Measurements from ENCODE around the gene TMEM91. TPM values are rescaled to one million over a fixed set of nuclear protein-coding genes. Genes with fewer than 3 reads are reported as not detected.
"Not testable (repeated sequence)": the region's sequence is repeated elsewhere in the genome, so short reads cannot be mapped to it uniquely, and the experiment has no call there.

The TMEM91 gene
- polyA plus RNA-seq, 3 donors: 13.2 to 27.3 (median 13.6) TPM

DNA sequence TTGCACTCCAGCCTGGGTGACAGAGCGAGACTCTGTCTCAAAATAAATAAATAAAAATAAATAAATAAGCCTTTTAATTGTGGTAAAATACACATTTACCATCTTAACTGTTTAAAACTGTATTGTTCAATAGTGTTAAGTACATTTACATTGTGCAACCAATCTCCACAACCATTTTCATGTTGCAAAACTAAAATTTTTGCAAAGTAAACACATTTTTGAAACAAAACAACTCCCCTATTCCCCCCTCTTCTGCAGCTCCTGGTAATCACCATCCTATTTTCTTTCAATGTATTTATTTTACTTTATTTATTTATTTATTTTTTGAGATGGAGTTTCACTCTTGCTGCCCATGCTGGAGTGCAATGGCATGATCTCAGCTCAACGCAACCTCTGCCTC, 6.6 kb upstream of the TMEM91 start:
- no peak for DNase-seq (ENCODE audit: extremely low read depth in 1 of 11, low read depth in 9 of 11, low spot score in 4 of 11)

DNA sequence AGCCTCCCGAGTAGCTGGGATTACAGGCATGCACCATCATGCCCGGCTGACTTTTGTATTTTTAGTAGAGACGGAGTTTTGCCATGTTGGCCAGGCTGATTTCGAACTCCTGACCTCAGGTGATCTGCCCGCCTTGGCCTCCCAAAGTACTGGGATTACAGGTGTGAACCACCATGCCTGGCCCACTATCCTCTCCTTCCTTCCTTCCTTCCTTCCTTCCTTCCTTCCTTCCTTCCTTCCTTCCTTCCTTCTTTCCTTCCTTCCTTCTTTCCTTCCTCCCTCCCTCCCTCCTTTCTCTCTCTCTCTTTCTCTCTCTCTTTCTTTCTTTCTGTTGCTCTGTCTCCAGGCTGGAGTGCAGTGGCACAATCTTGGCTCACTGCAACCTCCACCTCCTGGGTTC, 5.2 kb upstream of the TMEM91 start:
- DNase-seq (ENCODE audit: extremely low read depth in 1 of 11, low read depth in 9 of 11, low spot score in 4 of 11): not testable (repeated sequence)

DNA sequence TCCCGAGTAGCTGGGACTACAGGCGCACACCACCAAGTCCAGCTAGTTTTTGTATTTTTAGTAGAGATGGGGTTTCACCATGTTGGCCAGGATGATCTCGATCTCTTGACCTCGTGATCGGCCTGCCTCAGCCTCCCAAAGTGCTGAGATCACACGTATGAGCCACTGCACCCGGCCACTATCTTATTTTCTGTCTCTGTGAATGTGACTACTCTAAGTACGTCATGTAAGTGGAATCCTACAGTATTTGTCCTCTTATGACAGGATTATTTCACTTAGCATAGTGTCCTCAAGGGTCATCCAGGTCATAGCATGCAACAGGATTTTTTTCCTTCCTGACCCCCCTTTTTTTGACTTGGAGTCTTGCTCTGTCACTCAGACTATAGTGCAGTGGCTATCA, 4.8 kb upstream of the TMEM91 start:
- DNase-seq (ENCODE audit: extremely low read depth in 1 of 11, low read depth in 9 of 11, low spot score in 4 of 11): no peak

DNA sequence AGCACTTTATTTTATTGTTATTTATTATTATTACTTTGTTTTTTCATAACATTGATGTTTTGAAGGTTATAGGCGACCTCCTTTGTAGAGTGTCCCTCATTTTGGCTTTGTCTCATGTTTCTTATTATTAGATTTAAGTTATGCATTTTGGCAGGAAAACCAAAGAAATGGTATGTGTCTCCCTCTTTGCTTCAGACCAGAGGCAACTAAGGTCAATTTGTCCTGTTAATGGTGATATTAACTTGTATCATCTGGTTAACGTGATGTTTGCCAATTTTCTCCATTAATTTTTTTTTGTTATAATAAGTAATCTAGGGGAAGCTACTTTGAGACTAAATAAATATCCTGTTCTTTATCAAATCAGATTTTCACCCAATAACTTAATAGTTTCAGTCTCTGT, 3.8 kb upstream of the TMEM91 start:
- DNase-seq (ENCODE audit: extremely low read depth in 1 of 11, low read depth in 9 of 11, low spot score in 4 of 11): no peak

DNA sequence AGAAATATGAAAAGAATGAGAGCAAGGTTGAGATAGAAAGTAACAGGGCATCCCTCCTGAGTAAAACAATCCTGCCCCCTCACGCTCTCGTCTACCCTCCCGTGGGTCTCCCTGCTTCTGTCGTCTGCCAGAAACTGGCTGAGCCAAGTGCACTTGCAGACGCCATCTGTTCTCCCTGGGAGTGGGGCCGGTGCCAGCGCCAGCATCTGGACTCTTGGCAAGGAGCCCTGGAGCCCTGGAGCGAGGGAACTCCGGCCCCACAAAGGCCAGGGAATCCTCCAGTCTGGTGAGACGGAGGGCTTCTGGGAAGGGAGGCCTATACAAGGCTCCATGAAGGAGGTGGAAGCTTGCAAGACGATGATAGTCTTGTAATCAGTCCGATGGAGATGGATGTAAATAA, 2.3 kb upstream of the TMEM91 start:
- peak in 1 of 11 donors; percentile 43 for DNase-seq (ENCODE audit: extremely low read depth in 1 of 11, low read depth in 9 of 11, low spot score in 4 of 11)

DNA sequence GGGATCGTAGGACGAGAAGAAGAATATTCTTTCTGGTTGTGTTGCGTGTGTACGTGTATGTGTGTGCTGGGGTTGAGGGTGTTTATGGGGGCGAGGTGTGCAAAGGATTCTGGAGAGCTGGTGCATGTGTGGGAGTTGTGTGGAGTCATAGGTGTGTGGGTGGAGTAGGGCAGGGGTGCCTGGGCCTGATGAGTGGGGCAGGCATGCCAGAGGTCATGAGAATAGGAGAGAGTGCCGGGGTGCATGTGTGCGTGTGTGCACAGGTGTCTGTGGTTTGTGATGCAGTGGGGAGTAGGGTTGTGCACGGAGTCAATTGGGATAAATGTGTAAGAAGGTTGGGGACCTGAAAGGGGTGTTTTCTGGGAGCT, 649 bp downstream of the TMEM91 start:
- DNase-seq (ENCODE audit: extremely low read depth in 1 of 11, low read depth in 9 of 11, low spot score in 4 of 11): no peak

DNA sequence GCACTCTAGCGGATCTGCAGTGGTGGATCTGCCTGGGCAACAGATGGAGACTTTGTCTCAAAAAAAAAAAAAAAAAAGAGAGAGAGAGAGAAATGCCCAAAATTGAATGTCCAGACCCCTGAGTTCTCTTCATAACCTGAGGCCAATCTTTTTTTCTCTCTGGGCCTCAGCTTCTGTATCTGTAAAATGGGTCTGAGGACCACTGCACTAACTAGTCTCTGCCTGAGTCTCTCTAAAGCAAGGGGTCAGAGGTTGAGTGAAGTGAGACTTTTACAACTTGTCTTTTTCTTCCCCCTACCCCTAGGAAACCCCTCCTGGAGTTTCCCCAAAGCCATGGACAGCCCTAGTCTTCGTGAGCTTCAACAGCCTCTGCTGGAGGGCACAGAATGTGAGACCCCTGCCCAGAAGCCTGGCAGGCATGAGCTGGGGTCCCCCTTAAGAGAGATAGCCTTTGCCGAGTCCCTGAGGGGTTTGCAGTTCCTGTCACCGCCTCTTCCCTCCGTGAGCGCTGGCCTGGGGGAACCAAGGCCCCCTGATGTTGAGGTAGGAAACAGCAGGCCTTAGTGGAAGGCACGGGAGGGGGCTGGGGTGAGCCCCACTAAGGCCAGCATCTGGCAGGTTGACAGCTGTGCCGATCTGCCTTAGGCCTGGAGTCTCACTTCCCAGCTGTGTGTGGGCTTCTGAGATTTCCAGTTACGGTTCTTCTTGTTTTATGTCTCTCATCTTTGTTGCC, 1.8 kb downstream of the TMEM91 start:
- no peak for DNase-seq (ENCODE audit: extremely low read depth in 1 of 11, low read depth in 9 of 11, low spot score in 4 of 11)

DNA sequence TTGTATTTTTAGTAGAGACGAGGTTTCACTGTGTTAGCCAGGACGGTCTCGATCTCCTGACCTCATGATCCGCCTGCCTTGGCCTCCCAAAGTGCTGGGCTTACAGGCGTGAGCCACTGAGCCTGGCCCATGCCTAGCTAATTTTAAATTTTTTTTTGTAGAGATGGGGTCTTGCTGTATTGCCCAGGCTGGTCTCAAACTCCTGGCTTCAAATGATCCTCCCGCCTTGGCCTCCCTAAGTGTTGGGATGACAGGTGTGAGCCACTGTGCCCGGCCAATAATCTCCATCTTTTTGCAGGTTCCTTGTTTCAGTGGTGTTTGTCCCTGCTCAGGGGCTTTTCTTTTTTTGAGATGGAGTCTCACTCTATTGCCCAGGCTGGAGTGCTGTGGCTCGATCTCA, 5.2 kb downstream of the TMEM91 start:
- DNase-seq (ENCODE audit: extremely low read depth in 1 of 11, low read depth in 9 of 11, low spot score in 4 of 11): not testable (repeated sequence)

DNA sequence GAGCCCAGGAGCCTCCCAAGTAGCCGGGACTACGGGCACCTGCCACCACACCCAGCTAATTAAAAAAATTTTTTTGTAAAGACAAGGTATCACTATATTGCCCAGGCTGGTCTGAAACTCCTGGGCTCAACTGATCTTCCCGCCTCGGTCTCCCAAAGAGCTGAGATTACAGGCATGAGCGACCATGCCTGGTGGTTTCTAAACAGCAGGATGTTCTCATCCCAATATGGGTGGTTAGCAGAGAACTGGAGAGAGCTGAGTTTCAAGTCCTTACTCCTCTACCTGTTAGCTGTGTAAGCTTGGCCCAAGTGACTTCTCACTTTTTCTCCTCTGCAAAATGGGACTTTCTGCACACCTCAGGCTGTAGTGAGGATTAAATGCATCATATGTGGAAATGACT, 8.0 kb downstream of the TMEM91 start:
- no peak for DNase-seq (ENCODE audit: extremely low read depth in 1 of 11, low read depth in 9 of 11, low spot score in 4 of 11)

DNA sequence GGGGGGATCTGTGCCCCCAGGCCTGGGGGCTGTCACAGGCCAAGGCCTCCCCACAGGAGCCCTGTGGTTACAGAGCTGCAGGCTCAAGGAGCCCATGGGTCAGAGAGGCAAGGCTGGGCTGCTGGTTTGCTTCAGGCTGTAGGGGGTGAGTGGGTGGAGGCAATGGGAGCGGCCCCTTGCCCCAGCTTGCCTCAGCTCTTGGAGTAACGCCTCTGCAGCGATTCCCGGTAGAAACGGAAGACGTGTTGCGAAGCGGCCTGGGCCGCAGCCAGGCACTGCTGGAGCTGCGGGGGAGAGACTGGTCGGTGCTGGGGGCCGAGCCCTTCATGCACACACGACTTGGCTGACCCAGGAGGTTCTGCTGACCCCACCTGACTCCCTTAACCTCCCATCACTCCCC, 10.1 kb downstream of the TMEM91 start:
- DNase-seq (ENCODE audit: extremely low read depth in 1 of 11, low read depth in 9 of 11, low spot score in 4 of 11): no peak

DNA sequence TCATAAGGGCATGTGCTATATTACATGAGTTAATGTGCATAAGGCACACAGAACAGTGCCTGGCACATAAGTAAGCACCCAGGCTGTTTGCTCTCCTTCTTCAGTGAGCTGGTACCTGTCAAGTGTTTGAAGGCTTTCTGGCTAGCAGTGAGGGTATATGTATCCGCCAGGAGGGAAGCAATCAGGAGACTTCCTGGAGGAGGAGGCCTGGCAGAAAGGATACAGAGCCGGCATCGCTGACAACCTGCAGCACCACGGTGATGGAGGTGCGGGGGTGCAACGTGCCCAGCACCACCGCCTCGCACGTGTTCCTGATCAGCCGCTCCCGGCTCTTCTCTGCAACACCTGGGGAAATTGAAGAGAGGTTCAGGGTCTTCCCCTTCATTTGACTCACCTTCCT, 15.3 kb downstream of the TMEM91 start:
- DNase-seq (ENCODE audit: extremely low read depth in 1 of 11, low read depth in 9 of 11, low spot score in 4 of 11): no peak

DNA sequence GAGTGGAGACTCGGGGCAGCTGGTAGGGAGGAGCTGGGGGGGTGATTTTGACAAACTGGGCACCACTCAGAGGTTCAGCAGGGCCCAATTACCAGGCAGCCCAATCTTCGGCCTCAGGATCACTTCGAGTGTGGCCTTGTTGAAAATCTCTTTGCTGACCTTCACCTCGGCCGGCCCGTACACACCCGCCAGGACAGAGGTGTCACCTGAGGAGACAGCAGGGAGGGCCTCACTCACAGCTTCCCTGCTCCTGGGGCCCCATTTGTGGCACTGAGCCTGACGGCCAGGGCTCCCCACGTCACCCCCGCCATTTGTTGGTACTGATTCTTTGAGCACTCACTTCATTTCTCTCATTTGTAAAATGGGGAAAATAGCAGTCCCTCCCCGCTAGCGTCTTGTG, 16.4 kb downstream of the TMEM91 start:
- no peak for DNase-seq (ENCODE audit: extremely low read depth in 1 of 11, low read depth in 9 of 11, low spot score in 4 of 11)

DNA sequence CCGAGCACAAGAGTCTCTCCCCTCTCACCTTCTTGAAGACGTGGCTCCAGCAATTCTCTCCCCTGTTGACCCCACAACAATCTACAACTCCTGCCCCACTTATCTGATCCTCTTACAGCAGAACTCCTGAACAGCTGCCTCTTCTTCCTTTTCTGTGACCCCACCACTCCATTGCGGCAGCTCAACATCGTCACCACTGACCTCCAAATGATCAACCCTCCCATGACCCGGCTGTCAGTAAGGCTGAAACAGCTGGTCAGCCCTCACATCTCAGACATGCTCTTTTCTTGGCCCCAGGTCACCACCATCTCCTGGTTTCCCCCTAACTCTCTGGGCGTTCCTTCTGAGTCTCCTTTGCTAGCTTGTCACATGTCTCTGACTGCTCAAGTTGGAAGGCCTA, 19.0 kb downstream of the TMEM91 start:
- no peak for DNase-seq (ENCODE audit: extremely low read depth in 1 of 11, low read depth in 9 of 11, low spot score in 4 of 11)

DNA sequence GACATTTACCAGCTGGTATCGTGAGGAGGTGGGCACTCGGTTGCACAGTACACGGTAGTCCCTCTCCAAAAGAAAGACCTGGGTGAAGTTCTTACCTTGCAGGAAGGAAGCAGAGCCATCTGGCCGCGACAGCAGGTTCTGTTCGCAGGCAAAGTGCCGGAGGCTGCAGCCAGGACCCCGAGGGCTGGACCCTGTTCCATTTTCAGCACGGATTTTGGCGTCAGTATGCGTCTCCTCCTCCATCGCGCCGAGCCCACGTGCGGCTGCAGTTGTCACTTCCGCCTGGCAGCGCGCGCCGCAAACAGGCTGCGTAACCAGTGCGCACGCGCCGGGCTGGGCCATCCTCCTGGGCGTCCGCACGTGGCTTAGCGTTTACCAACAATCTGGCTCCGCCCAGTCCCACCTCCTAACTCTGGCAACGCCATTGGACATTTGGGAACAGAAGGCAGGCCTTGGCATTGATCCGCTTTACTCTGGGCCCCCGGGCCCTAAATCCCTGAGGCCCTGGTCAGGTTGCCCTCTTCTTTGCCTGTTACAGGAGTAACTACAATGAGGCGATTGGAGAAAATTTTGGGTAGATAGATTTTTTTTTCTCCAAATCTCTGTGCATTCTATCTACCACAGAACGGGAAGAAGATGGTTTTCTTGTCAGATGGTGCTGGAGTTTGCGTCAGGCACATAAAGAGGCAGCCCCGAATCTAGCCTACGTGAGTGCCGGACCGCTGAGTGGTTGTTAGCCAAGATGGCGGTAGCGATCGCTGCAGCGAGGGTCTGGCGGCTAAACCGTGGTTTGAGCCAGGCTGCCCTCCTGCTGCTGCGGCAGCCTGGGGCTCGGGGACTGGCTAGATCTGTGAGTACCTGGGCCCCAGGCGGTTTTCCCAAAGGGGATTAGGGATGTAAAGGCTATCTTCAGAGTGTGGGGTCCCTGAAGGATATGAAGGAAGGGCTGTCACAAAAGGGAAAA, 21.0 kb downstream of the TMEM91 start, which contains the start of the genes BCKDHA and EXOSC5:
TSS of gene BCKDHA (plus strand) at position 733 of the 964 bp plus-strand sequence. CDS start at position 743, 10 bp downstream.
TSS of gene EXOSC5 (minus strand) at position 274 of the 964 bp plus-strand sequence. CDS start at position 243, 31 bp downstream.
- peak; percentile 98 to 100 (median 100) for DNase-seq (ENCODE audit: extremely low read depth in 1 of 11, low read depth in 9 of 11, low spot score in 4 of 11)

DNA sequence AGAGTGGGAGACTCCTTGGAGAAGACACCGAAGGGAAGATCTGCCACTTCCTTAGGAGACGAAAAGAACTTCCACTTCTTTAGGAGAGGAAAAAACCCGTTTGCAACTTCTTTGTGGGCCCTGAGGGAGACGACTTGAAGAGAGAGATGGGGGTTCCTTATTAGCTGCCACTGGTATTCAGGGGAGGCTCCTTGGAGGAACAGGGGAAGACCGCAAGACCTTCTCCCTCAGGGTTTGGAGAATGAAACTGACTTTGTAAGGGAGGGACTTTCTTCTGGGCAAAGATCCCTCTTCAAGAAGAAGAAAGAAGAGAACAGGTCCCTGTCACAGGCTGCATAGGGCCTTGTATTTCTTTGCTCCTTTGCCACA, 21.7 kb downstream of the TMEM91 start:
- DNase-seq (ENCODE audit: extremely low read depth in 1 of 11, low read depth in 9 of 11, low spot score in 4 of 11): no peak

DNA sequence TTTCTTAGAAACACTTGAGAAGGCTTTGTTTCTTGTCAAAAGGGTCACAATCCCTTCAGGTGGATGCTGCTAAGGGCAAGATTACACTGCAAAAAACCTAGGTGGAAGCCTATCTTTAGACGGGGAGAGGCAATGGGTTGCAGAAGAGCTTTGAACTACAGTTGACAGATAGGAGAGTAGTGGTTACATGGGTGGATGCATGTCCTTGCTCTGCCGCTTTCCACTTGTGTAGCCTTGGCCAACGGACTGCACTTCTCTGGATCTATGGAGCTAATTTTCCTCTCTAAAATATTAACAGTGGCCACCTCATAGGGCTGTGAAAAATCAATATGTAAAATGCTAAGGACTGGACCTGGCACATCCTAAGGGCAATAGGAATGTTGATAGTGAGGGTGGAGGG, 22.3 kb downstream of the TMEM91 start:
- DNase-seq (ENCODE audit: extremely low read depth in 1 of 11, low read depth in 9 of 11, low spot score in 4 of 11): no peak

DNA sequence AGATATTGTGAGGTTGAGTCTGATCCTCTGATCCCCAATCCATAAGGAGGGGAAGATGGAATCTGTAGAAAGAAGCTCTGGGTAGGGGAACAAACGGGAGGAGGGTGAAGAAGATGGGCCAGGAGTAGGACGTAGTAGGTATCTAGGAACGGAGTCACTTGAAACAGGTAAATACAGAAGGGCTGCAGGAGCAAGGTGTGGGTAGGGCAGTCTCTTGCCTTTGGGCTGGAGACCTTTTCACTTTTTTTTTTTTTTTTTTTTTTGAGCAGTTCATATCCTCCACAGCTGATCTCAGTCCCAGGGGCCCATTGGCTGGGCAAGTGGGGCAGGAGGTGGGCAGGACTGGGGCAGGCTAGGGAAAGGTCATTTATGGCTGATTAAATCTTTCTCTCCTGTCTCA, 22.8 kb downstream of the TMEM91 start:
- no peak for DNase-seq (ENCODE audit: extremely low read depth in 1 of 11, low read depth in 9 of 11, low spot score in 4 of 11)

DNA sequence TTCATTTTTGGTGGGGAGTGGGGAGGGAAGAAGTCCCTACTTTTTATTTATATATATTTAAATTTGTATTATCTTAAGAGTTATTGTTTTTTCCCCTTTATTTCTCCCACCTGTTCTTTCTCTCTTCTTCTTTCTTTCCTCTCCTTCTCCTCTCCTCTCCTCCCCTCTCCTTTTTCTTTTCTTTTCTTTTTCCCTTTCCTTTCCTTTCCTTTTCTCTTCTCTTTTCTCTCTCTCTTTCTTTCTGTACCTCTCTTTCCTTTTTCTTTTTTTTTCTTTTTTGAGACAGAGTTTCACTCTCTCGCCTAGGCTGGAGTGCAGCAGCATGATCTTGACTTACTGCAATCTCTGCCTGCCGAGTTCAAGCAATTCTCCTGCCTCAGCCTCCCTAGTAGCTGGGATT, 23.2 kb downstream of the TMEM91 start:
- DNase-seq (ENCODE audit: extremely low read depth in 1 of 11, low read depth in 9 of 11, low spot score in 4 of 11): no peak

DNA sequence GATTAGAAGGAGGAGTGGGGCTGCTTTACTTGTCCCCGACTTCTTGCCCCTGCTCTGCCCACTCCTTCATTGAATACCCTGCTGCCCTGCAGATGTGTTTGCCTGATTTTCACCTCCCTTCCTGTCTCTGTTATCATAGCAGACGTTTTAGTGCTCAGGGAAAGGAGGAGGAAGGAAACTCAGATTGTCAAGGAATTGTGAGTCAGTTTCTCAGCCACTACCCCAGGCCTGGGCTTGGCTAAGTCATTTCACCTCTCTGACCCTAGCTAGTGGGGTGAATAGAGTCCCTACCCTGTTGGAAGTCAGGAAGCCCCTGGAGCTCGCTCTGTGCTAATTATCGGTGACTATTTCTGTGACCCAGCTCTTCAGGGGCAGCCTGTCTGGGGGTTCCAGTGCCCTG, 25.1 kb downstream of the TMEM91 start:
- no peak for DNase-seq (ENCODE audit: extremely low read depth in 1 of 11, low read depth in 9 of 11, low spot score in 4 of 11)

DNA sequence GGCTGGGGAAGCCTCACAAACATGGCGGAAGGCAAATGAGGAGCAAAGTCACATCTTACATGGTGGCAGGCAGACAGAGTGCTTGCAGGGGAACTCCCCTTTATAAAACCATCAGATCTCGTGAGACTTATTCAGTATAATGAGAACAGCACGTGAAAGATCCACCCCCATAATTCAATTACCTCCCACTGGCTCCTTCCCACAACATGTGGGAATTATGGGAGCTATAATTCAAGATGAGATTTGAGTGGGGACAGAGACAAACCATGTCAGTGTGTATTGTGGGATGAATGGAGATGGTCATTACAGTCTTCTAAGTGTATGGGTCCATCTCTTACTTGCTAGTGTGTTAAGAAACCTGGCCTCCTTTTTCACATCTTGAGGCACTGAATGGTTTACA, 25.7 kb downstream of the TMEM91 start:
- no peak for DNase-seq (ENCODE audit: extremely low read depth in 1 of 11, low read depth in 9 of 11, low spot score in 4 of 11)

Data from renal cortex interstitium (tissue), 11 donors.